T47D (cell line): ENCODE measurements around the gene TDRKH.
"Not testable (repeated sequence)": the region's sequence is repeated elsewhere in the genome, so short reads cannot be mapped to it uniquely, and the experiment has no call there.

Experiments
- DNase-seq, 2 experiments: peaks; one replicate each; pipeline versions ENCODE4 v3.0.0 to v3.0.0-alpha.2; 2011 to 2012; ENCODE audit warnings: low read depth in 1 of 2, low spot score in 1 of 2
- JUND ChIP-seq: IDR thresholded peaks from 2 replicates; pipeline ENCODE4 v1.6.1; 2012; ENCODE audit warnings: low read depth
- in situ Hi-C: cut with HindIII; loops from 2 replicates; pipeline ENCODE4 v1.10.0; 2016; ENCODE audit warnings: low sequenced_read_pairs, low pct_unique_long_range_greater_than_20kb

The TDRKH gene

DNA sequence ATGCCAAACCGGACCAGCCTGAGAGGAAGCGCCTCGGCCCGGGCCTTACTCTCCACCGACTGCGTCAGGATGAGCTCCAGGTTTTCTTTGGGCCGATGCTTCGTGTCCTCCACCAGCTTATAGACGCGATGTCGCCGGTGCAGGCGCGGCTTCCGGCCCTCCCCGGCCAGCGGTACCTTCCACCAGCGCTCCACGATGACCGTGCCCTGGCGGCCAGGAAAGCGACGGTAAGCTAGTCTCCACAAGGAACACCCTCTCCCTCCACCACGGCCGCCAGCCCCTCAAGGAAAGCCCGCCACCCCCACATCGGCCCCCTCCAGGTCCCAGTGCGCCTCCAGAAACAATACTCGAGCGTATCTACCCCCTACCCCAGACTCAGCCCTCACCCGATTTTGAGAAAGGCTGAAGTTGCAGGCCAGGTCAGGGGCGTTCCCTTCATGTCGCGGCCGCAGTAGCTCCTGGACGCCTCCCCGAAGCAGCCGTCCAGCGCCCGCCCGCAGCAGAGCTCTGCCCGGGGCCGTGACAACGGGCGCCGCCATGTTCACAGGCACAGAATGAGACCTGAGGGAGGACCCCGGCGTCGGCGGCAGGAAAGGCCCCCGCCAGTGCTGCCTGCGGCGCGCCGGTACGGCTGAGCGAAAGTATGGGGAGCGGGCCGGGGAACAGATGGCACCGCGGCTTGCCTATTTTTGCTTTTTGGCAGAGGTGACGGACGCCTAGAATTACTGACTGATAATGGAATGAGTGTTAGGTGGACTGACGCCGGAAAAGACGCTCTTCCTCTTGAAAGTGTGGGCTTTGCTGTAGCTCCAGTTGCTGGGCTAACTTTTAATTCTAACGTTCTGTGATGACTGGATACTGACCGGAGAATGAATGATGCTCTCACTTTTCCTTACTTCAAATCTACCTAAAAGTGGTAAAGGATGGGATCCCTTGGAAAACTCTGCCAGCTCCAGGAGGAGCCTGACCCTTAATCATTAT, 27.1 kb downstream of the TDRKH start, which contains the start of gene MRPL9:
TSS of gene MRPL9 (minus strand) at position 556 of the 981 bp plus-strand sequence. CDS start at position 539, 17 bp downstream.
- in situ Hi-C loops: no loop called here
- peak; percentile 88 to 98 for DNase-seq
- no peak for TF ChIP-seq JUND

DNA sequence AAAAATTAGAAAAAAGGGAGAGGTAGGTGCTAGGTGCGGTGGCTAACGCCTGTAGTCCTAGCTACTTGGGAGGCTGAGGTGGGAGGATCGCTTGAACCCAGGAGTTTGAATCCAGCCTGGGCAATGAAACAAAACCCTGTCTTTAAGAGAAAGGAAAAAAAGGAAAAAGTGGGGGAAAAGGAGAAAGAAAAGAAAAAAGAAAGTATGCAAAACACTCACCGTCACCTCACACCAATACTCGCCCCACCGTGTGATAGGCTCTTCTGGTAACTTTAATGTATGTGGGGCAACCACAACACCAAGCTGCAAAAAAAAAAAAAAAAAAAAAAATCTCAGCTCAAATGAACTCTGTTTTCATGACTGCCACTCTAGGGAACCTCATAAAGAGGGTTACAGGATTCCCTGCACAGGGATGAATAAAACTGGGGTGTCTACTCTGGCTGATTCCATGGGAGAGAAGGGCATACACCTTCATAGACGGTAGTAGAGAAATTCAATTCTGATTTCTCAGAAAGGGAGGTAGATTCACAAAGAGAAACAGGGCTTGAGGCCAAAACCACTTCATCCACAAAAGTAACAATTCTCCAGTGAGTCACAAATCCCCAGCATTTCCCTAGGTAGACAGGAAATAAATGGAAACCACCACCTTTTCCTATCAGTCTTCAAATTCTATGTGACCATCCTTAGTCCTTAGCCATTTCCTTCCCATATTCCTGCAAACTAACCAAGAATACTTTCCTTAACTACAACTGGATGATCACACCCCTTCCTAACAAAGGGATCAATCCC, 29.5 kb downstream of the TDRKH start:
- no peak for DNase-seq
- in situ Hi-C loops: no loop called here
- TF ChIP-seq JUND: no peak

DNA sequence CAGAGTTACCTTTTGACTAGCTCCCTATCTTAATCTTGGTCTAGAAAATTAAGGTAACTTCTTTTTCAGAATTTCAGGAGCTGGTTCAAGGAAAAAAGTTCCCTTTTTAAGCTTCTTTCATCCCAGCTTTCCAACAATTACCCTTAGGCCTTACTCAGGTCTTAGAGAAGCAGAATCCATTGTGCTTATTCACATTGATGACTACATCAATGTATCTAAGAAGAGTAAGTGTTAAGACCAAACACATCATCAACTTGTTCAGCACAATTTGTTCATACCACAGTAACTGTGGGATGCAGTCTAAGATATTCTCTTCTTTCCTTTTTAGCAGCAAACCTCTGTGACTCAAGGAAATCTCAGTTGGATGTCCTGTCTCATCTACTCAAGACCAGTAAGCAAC, 31.1 kb downstream of the TDRKH start:
- no peak for DNase-seq
- no peak for TF ChIP-seq JUND
- in situ Hi-C loops: no loop called here

GRCh38 chr1:151756291-151756690, 34.0 kb downstream of the TDRKH start:
- no peak for TF ChIP-seq JUND
- in situ Hi-C loops: no loop called here
- no peak for DNase-seq

GRCh38 chr1:151741516-151741915, 48.8 kb downstream of the TDRKH start:
- DNase-seq: no peak
- in situ Hi-C loops: no loop called here
- TF ChIP-seq JUND: no peak

DNA sequence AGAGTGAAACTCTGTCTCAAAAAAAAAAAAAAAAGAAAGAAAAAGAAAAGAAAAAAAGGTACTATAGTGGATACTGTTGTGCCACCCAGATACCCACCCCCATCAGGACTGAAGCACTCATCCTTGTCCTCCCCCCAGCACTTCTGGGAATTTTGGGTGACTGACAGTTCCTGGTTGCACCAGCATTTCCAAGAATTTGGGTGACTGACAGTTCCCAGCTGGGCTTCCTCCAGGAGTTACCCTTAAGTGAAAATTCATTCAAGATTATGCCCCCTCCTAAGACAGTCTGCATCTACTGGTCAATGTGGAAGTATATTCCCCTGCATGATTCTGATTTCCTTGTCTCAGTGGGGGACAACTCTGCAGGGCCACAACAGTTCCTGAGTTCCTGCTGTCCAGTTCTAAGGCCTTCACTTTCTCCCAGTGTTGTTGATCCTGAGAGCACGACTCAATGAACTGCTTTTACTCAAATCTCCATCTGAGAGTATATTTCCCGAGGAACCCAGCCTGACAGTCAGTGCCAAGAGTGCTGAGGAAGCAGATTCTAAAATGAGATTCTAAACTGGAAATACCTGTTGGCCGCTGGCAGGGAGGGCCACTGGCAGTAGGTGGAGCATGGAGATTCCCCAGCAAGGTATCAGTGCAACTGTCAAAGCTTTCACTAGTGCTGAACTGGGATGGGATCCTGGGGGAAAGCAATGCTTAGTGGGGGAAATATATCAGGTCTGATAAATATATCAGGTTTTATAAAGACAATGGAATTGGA, 50.5 kb downstream of the TDRKH start:
- TF ChIP-seq JUND: no peak; the same call in 1 of the 2 replicates
- peak; percentile 89 to 97 for DNase-seq
- in situ Hi-C loops: no loop called here

- in situ Hi-C loops: no loop called here
- TF ChIP-seq JUND: no peak
- DNase-seq: no peak
Observed at GRCh38 chr1:151737479-151737878, 52.8 kb downstream of the TDRKH start.

DNA sequence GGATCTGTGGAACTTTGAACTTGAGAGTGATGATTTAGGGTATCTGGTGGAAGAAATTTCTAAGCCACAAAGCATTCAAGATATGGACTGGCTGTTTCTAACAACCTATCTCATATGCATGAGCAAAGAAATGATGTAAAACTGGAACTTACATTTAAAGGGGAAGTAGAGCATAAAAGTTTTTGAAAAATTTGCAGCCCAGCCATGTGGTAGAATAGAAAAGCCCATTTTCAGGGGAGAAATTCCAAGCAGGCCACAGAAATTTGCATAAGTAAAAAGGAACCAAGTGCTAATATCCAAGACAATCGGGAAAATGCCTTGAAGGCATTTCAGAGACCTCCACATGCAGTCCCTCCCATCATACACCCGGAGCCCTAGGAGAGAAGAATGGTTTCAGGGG, 53.3 kb downstream of the TDRKH start:
- in situ Hi-C loops: no loop called here
- TF ChIP-seq JUND: no peak
- no peak for DNase-seq

GRCh38 chr1:151733995-151734394, 56.3 kb downstream of the TDRKH start:
- DNase-seq, in situ Hi-C loops: not testable (repeated sequence)

DNA sequence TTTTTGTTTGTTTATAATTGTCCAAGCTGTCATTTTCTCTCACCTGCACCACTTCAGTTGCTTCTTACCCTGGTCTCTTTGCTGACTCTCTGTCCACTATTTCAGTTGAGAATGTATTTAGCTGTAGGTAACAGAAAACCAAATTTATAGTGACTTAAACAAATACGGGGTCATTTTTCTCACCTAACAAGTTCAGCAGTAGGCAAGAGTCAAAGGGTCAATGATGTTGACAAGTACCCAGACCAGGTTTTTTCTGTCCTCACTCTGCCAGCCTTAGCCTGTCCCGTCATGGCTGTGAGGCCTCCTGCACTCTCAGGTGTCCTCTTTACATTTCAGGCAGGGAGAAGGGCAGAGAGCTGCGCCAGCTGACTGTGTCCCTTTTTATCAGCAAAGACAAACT, 57.2 kb downstream of the TDRKH start:
- in situ Hi-C loops: no loop called here
- TF ChIP-seq JUND: no peak
- peak in 1 of 2 experiments; percentile 74 for DNase-seq

- TF ChIP-seq JUND: no peak
- in situ Hi-C loops: no loop called here
- no peak for DNase-seq
Observed at GRCh38 chr1:151729966-151730291, 60.4 kb downstream of the TDRKH start.

GRCh38 chr1:151729157-151729965, 60.9 kb downstream of the TDRKH start:
- no peak for TF ChIP-seq JUND
- in situ Hi-C loops: no loop called here
- DNase-seq: no peak
